Ascending aorta (tissue), 2 donors: Measurements from ENCODE around the gene SNED1. TPM values are rescaled to one million over a fixed set of nuclear protein-coding genes. Genes with fewer than 3 reads are reported as not detected.

ENCODE experiments used
- DNase-seq, 2 donors: peaks; one replicate each; pipeline ENCODE4 v3.0.0-alpha.2; 2019; ENCODE audit warnings: low spot score in 2 of 2
- H3K27ac ChIP-seq, 2 donors: fragments of 200-600 bp; sonication (generic); one replicate each; pipeline ENCODE4 v1.5.1; 2016 to 2017; ENCODE audit warnings: mild to moderate bottlenecking in 1 of 2
- H3K27me3 ChIP-seq: fragments of 200-600 bp; sonication (generic); one replicate; pipeline ENCODE4 v1.5.1; 2017
- H3K36me3 ChIP-seq, 2 donors: fragments of 200-600 bp; sonication (generic); one replicate each; pipeline ENCODE4 v1.5.1; 2016
- H3K4me1 ChIP-seq, 2 donors: fragments of 200-600 bp; sonication (generic); one replicate each; pipeline ENCODE4 v1.5.1; 2016 to 2017; ENCODE audit warnings: mild to moderate bottlenecking in 1 of 2
- H3K4me3 ChIP-seq, 2 donors: fragments of 200-600 bp; sonication (generic); one replicate each; pipeline ENCODE4 v1.5.1; 2016 to 2017; ENCODE audit warnings: mild to moderate bottlenecking in 1 of 2
- H3K9me3 ChIP-seq, 2 donors: fragments of 200-600 bp; sonication (generic); one replicate each; pipeline ENCODE4 v1.5.1; 2016
- intact Hi-C: fragments of 100-400 bp; cut with DNase I; formaldehyde crosslinking; loops from one replicate; pipeline ENCODE4 v1.15.1; 2023
- total RNA-seq: library from RNA; depleted of rRNA; stranded (reverse); fragments of >200 nt; gene quantifications from one replicate; pipeline ENCODE4 v1.1.0, GENCODE V29; 2016
- TF ChIP-seq, protein P1 (sequence below), 3 experiments: fragments of 200-600 bp in 2 of 3; fragments of 450-650 bp in 1 of 3; sonication (generic) in 2 of 3; IDR thresholded peaks; one replicate each; pipeline ENCODE4 v1.5.1; 2016 to 2019; ENCODE audit warnings: antibody characterized with exemption in 3 of 3, mild to moderate bottlenecking in 1 of 3, moderate library complexity in 1 of 3

Gene SNED1
- total RNA-seq, 1 donor from 2014 or later, result 84.3 TPM

DNA sequence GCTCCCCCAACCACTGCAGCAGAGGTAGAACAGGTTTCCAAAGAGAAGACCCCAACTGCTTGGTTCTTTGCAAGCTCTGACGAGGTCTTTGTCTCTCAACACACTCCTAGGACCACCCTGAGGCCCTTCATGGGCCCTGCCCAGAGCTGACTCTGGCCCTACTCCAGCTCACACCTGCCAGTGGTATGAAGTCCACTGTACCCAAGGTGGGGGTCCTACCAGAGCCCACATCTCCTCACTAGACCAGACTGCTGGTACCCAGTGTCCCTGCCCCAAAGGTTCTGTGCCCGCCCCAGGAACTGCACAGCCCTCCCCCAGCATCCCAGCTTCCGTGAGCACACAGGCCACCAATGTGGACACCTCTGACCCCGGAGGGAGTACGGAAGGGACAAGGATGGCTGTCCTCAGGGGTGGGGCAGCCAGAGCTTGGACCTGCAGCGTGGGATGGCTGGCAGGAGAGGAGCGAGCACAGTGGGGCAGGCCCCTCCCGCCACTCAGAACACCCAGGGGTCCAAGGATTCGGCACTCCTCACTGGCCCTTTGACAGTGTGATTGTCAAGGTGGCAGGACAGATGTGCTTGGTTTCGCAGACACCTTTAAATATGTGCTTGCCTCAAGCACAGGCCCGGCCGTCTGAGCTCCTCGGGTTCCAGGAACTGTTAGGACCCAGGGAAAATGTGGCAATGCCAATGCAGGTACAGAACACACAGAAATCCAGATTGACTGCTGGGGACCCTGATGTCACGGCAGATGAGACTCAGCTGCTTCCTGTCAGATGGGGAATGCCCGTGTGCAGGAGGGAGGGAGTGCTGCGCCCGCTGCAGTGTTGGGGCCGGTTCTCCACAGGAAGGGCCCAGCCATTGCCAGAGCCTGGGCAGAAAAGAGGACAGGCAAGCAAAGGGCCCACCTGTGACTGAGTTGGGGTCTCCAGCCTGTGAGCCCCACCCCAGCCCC lies 52.5 kb downstream of the SNED1 start:
- Histone ChIP-seq H3K9me3 (no peaks in the 10 kb centered on the region), H3K4me3 (no peak overlapping the region), H3K27ac (no peak overlapping the region), H3K27me3 (no peaks in the 10 kb centered on the region), H3K4me1 (no peaks in the 10 kb centered on the region), H3K36me3 (peaks cover 42 to 79% of the 10 kb centered on the region in 2 donors)
- TF ChIP-seq, protein P1, sequence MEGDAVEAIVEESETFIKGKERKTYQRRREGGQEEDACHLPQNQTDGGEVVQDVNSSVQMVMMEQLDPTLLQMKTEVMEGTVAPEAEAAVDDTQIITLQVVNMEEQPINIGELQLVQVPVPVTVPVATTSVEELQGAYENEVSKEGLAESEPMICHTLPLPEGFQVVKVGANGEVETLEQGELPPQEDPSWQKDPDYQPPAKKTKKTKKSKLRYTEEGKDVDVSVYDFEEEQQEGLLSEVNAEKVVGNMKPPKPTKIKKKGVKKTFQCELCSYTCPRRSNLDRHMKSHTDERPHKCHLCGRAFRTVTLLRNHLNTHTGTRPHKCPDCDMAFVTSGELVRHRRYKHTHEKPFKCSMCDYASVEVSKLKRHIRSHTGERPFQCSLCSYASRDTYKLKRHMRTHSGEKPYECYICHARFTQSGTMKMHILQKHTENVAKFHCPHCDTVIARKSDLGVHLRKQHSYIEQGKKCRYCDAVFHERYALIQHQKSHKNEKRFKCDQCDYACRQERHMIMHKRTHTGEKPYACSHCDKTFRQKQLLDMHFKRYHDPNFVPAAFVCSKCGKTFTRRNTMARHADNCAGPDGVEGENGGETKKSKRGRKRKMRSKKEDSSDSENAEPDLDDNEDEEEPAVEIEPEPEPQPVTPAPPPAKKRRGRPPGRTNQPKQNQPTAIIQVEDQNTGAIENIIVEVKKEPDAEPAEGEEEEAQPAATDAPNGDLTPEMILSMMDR (IDR thresholded peaks at IDR 0.05), result no peak
- DNase-seq, result no peak
- intact Hi-C loops, result no loop called here

DNA sequence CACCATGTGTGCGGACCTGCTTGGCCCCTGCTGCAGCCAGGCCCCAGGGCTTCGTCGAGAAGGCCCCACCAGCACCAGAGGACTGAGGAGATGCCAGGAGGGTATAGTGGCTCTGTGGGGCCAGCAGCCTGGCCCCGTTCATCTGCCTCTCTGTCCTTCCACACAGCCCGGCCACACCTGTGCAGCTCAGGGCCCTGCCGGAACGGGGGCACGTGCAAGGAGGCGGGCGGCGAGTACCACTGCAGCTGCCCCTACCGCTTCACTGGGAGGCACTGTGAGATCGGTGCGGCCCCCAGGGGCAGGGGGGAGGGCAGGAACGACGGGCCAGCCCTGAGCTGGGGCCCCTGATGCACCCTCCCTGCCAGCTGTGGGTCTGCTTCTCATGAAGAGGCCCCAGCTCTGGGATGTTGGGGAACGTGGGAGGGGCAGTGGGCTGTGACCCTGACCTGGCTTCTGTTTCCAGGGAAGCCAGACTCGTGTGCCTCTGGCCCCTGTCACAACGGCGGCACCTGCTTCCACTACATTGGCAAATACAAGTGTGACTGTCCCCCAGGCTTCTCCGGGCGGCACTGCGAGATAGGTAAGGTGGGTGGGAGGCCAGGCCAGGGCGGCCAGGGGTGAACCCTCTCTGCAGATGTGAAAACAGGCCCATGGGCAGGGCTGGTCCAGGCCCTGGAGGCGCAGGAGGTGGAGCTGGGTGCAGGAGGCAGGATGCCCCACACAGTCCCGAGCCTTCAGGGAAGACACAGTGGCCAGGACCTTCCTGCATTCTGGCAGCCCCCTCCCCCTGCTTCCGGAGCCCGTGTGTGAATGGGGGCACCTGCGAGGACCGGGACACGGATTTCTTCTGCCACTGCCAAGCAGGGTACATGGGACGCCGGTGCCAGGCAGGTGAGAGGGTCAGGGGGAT lies 53.4 kb downstream of the SNED1 start:
- DNase-seq, result no peak

DNA sequence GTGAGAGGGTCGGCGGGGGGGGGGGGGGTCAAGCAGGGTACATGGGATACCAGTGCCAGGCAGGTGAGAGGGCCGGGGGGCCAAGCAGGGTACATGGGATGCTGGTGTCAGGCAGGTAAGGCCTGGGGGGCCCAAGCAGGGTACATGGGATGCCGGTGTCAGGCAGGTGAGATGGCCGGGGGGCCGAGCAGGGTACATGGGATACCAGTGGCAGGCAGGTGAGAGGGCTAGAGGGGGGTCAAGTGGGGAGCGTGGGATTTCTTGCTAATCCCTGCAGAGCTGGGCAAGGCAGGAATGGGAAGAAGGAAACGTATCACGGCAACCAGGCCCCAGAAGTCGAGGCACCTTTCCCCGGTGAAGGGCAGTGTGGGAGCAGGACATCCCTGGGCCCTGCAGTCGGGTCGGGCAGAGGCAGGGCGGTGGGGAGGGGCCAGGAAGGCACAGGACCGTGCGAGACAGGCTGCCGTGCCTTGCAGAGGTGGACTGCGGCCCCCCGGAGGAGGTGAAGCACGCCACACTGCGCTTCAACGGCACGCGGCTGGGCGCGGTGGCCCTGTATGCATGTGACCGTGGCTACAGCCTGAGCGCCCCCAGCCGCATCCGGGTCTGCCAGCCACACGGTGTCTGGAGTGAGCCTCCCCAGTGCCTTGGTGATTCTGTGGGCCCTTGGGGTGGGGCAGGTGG lies 54.4 kb downstream of the SNED1 start:
- Histone ChIP-seq H3K4me3 (no peak overlapping the region), H3K27ac (no peak overlapping the region), H3K27me3 (no peaks in the 10 kb centered on the region), H3K4me1 (no peaks in the 10 kb centered on the region), H3K36me3 (peaks cover 42 to 71% of the 10 kb centered on the region in 2 donors), H3K9me3 (no peaks in the 10 kb centered on the region)
- intact Hi-C loops, result no loop called here
- TF ChIP-seq, protein P1 (IDR thresholded peaks at IDR 0.05), result no peak
- DNase-seq, result no peak

More for the DNA sequence above, 53.4 kb downstream of the SNED1 start:
- TF ChIP-seq, protein P1 (IDR thresholded peaks at IDR 0.05), result no peak
- Histone ChIP-seq H3K4me3 (no peak overlapping the region), H3K27me3 (no peaks in the 10 kb centered on the region), H3K4me1 (no peaks in the 10 kb centered on the region), H3K27ac (no peak overlapping the region), H3K9me3 (no peaks in the 10 kb centered on the region), H3K36me3 (peaks cover 42 to 71% of the 10 kb centered on the region in 2 donors)
- intact Hi-C loops, result no loop called here

DNA sequence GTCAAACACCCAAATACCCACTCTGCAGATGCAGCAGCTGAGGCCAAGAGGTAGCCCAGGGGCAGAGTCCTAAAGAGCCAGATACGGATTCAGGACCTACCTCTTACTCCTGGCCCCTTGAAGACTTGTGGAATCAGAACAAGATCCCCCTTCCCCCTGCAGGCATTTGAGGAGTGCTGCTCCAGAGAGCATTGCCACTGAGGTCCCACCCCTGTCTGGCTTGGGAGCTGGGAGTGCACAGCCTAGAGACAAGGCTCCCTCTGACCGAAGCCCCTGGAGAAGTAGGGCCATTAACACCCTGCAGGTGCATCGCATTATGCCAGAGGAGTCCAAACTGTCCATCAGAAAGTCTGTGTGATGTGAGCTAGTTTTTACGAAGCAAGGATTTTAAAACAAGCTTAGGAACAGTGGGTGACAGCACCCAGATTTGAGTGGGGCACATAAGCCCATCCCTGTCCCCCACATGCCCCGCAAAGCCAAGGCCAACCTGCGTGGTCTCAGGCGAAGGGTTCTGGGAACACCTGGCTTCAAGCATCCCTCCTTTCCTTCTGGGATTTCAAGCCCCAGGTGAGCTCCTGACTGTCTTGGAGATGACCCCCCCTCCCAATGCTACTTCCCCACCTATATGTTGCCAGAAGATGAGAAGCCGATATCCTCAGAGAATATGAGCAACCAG lies 55.3 kb downstream of the SNED1 start:
- TF ChIP-seq, protein P1 (IDR thresholded peaks at IDR 0.05), result no peak
- Histone ChIP-seq H3K4me3 (no peak overlapping the region), H3K4me1 (no peaks in the 10 kb centered on the region), H3K27ac (no peak overlapping the region), H3K27me3 (no peaks in the 10 kb centered on the region), H3K9me3 (no peaks in the 10 kb centered on the region), H3K36me3 (peaks cover 37 to 62% of the 10 kb centered on the region in 2 donors)
- intact Hi-C loops, result no loop called here
- DNase-seq, result no peak

DNA sequence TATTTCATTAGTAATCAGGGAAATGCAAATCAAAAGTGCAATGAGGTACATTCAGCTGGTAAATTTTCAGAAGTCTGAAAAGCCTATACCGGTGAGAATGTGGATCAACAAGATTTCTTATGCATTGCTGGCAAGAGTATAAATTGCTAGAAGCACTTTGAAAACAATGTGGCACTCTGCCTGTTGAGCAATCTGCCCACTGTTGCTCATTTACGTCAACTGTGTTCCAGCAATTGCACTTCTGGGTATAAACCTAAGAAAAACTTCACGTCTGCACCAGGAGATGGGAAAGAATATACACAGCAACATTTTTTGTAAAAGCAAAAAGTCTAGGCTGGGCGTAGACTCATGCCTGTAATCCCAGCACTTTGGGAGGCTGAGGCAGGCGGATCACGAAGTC lies 62.9 kb downstream of the SNED1 start:
- peak in 1 of 2 donors; percentile 55 for DNase-seq
- intact Hi-C loops, result no loop called here

More for the DNA sequence above, 62.9 kb downstream of the SNED1 start:
- Histone ChIP-seq H3K4me1 (no peaks in the 10 kb centered on the region), H3K4me3 (no peak overlapping the region), H3K27me3 (no peaks in the 10 kb centered on the region), H3K9me3 (no peaks in the 10 kb centered on the region), H3K36me3 (peaks cover 10 to 21% of the 10 kb centered on the region in 2 donors), H3K27ac (no peak overlapping the region)
- TF ChIP-seq, protein P1 (IDR thresholded peaks at IDR 0.05), result no peak
